ENCODE data around the gene ZDHHC3.
"Not testable (repeated sequence)": the region's sequence is repeated elsewhere in the genome, so short reads cannot be mapped to it uniquely, and the experiment has no call there.

The ZDHHC3 gene

GRCh38 chr3:44963571-44964325 is 12.2 kb downstream of the ZDHHC3 start:
- no peak for DNase-seq

- DNase-seq = no peak
Measured at GRCh38 chr3:44962621-44963393, 13.2 kb downstream of the ZDHHC3 start.

- DNase-seq = no peak
Measured at GRCh38 chr3:44961888-44962287, 14.1 kb downstream of the ZDHHC3 start.

- DNase-seq = no peak
Measured at GRCh38 chr3:44960387-44961026, 15.5 kb downstream of the ZDHHC3 start.

GRCh38 chr3:44958386-44958785 is 17.6 kb downstream of the ZDHHC3 start:
- no peak for DNase-seq

- no peak for DNase-seq
Measured at GRCh38 chr3:44957986-44958385, 18.0 kb downstream of the ZDHHC3 start.

GRCh38 chr3:44955917-44956316 is 20.1 kb downstream of the ZDHHC3 start:
- DNase-seq = no peak

- no peak for DNase-seq
Measured at GRCh38 chr3:44954962-44955361, 21.0 kb downstream of the ZDHHC3 start.

GRCh38 chr3:44954304-44954703 is 21.7 kb downstream of the ZDHHC3 start:
- DNase-seq = no peak

- DNase-seq = no peak
Measured at GRCh38 chr3:44952689-44953088, 23.3 kb downstream of the ZDHHC3 start.

- DNase-seq = no peak
Measured at GRCh38 chr3:44950275-44950734, 25.7 kb downstream of the ZDHHC3 start.

GRCh38 chr3:44949770-44950169 is 26.2 kb downstream of the ZDHHC3 start:
- not testable (repeated sequence) for DNase-seq

- DNase-seq = no peak
Measured at GRCh38 chr3:44948239-44948638, 27.7 kb downstream of the ZDHHC3 start.

- no peak for DNase-seq
Measured at GRCh38 chr3:44942202-44942921, 33.6 kb downstream of the ZDHHC3 start.

- no peak for DNase-seq
Measured at GRCh38 chr3:44939581-44940036, 36.4 kb downstream of the ZDHHC3 start.

- no peak for DNase-seq
Measured at GRCh38 chr3:44932986-44933944, 42.7 kb downstream of the ZDHHC3 start.

- no peak for DNase-seq
Measured at GRCh38 chr3:44932271-44932670, 43.7 kb downstream of the ZDHHC3 start.

- DNase-seq = no peak
Measured at GRCh38 chr3:44931791-44932190, 44.2 kb downstream of the ZDHHC3 start.

GRCh38 chr3:44930911-44931310 is 45.1 kb downstream of the ZDHHC3 start:
- no peak for DNase-seq

- DNase-seq = no peak
Measured at GRCh38 chr3:44929782-44930181, 46.2 kb downstream of the ZDHHC3 start.

GRCh38 chr3:44927371-44927770 is 48.6 kb downstream of the ZDHHC3 start:
- DNase-seq = no peak

GRCh38 chr3:44926921-44927320 is 49.1 kb downstream of the ZDHHC3 start:
- DNase-seq = no peak

Measured in NCI-H2081 (cell line).